Measurements from ENCODE around the gene MEGF11. TPM values are rescaled to one million over a fixed set of nuclear protein-coding genes. Genes with fewer than 3 reads are reported as not detected.

MEGF11 gene
- polyA plus RNA-seq, 1 of the 3 experiments (the other 2 are of a cell fraction), result not detected

GRCh38 chr15:65949011-65949410, 304.5 kb downstream of the MEGF11 start:
- Histone ChIP-seq H3K27me3 (ENCODE audit: insufficient read depth) (no peaks in the 10 kb centered on the region), H3K9me3 (no peaks in the 10 kb centered on the region), H3F3A (replicated peaks; ENCODE audit: insufficient read depth) (no peaks in the 10 kb centered on the region), H3K9ac (no peak overlapping the region), H3K9me2 (no peaks in the 10 kb centered on the region), H2AFZ (ENCODE audit: low read depth) (no peak overlapping the region), H3K79me2 (ENCODE audit: insufficient read depth) (no peaks in the 10 kb centered on the region), H3K4me1 (ENCODE audit: control insufficient read depth in 1 of 2, insufficient read depth in 2 of 2, low read depth in 1 of 2, low read length in 1 of 2) (peaks cover 0 to 37% of the 10 kb centered on the region in 2 experiments; a peak in 2 of 4 replicates), H3K27ac (ENCODE audit: low read depth in 2 of 2, low read length in 1 of 2) (peak overlapping the region in 1 of 2 experiments; percentile 63; a peak in 2 of 4 replicates), H3K4me2 (no peak overlapping the region), H3K4me3 (ENCODE audit: low read depth in 2 of 2, low read length in 1 of 2) (no peak overlapping the region), H4K20me1 (ENCODE audit: insufficient read depth) (no peaks in the 10 kb centered on the region), H3K36me3 (replicated peaks in 1 of 2; ENCODE audit: control insufficient read depth in 1 of 2, insufficient read depth in 2 of 2, low read length in 1 of 2) (no peaks in the 10 kb centered on the region)
- 90% methylated on average over 6 of the region's 6 CpGs for WGBS (ENCODE audit: low lambda C conversion rate)
- DNase-seq, result no peak
- ChIA-PET POLR2A (no interaction called here), CTCF (interaction anchor here (1.2 to 2.0 kb wide), 5 partner anchors 18 to 339 kb away, joined by 3 to 7 read pairs (median 4); no protein-coding TSS in a partner anchor)
- TF ChIP-seq FOXJ3 (CRISPR knock-in tag; IDR thresholded peaks at IDR 0.05) (no peak), SIN3A (IDR thresholded peaks at IDR 0.05; ENCODE audit: borderline replicate concordance, low read depth, low read length) (no peak), GABPA (IDR thresholded peaks at IDR 0.05; ENCODE audit: low read depth) (no peak), CHD2 (IDR thresholded peaks at IDR 0.05; ENCODE audit: low read length, partially characterized antibody) (no peak), TAF1 (IDR thresholded peaks at IDR 0.05; ENCODE audit: borderline replicate concordance, low read depth, low read length) (no peak), PBX3 (IDR thresholded peaks at IDR 0.05) (no peak), CTCF (IDR thresholded peaks at IDR 0.05) (no peak), TCF12 (IDR thresholded peaks at IDR 0.05) (no peak), MXI1 (IDR thresholded peaks at IDR 0.05; ENCODE audit: low read depth, low read length) (no peak), USF2 (IDR thresholded peaks at IDR 0.05; ENCODE audit: borderline replicate concordance, low read depth, low read length) (no peak), NRF1 (IDR thresholded peaks at IDR 0.05; ENCODE audit: low read depth, low read length) (no peak)

GRCh38 chr15:65948383-65948782, 305.2 kb downstream of the MEGF11 start:
- Histone ChIP-seq H3F3A (replicated peaks; ENCODE audit: insufficient read depth) (no peaks in the 10 kb centered on the region), H3K4me1 (ENCODE audit: control insufficient read depth in 1 of 2, insufficient read depth in 2 of 2, low read depth in 1 of 2, low read length in 1 of 2) (peaks cover 0 to 34% of the 10 kb centered on the region in 2 experiments; a peak in 2 of 4 replicates), H2AFZ (ENCODE audit: low read depth) (no peak overlapping the region), H3K9ac (no peak overlapping the region), H3K4me3 (ENCODE audit: low read depth in 2 of 2, low read length in 1 of 2) (no peak overlapping the region), H3K27ac (ENCODE audit: low read depth in 2 of 2, low read length in 1 of 2) (peak overlapping the region in 1 of 2 experiments; percentile 8; a peak in 1 of 4 replicates), H3K36me3 (replicated peaks in 1 of 2; ENCODE audit: control insufficient read depth in 1 of 2, insufficient read depth in 2 of 2, low read length in 1 of 2) (no peaks in the 10 kb centered on the region), H3K79me2 (ENCODE audit: insufficient read depth) (no peaks in the 10 kb centered on the region), H3K9me2 (no peaks in the 10 kb centered on the region), H3K27me3 (ENCODE audit: insufficient read depth) (no peaks in the 10 kb centered on the region), H4K20me1 (ENCODE audit: insufficient read depth) (no peaks in the 10 kb centered on the region), H3K4me2 (no peak overlapping the region), H3K9me3 (no peaks in the 10 kb centered on the region)
- no peak for DNase-seq
- ChIA-PET POLR2A (no interaction called here), CTCF (interaction anchor here (1.1 to 2.0 kb wide), 6 partner anchors 17 to 340 kb away, joined by 3 to 7 read pairs (median 4); no protein-coding TSS in a partner anchor)
- WGBS (ENCODE audit: low lambda C conversion rate), result 68% methylated on average over 8 of the region's 8 CpGs
- TF ChIP-seq MXI1 (IDR thresholded peaks at IDR 0.05; ENCODE audit: low read depth, low read length) (no peak), ELF1 (IDR thresholded peaks at IDR 0.05) (no peak), REST (IDR thresholded peaks at IDR 0.05; ENCODE audit: low read depth, low read length) (no peak), CHD2 (IDR thresholded peaks at IDR 0.05; ENCODE audit: low read length, partially characterized antibody) (no peak), USF1 (IDR thresholded peaks at IDR 0.05; ENCODE audit: borderline replicate concordance, low read depth) (no peak), RXRA (IDR thresholded peaks at IDR 0.05; ENCODE audit: borderline replicate concordance, low read depth) (no peak), MEF2A (IDR thresholded peaks at IDR 0.05; ENCODE audit: borderline replicate concordance, low read depth) (no peak), MAX (IDR thresholded peaks at IDR 0.05; ENCODE audit: low read depth) (no peak), NRF1 (IDR thresholded peaks at IDR 0.05; ENCODE audit: low read depth, low read length) (no peak), FOXM1 (IDR thresholded peaks at IDR 0.05; ENCODE audit: low read depth) (no peak), FOXJ3 (CRISPR knock-in tag; IDR thresholded peaks at IDR 0.05) (no peak)
